ENCODE measurements around the gene CRYL1.

The CRYL1 gene

DNA sequence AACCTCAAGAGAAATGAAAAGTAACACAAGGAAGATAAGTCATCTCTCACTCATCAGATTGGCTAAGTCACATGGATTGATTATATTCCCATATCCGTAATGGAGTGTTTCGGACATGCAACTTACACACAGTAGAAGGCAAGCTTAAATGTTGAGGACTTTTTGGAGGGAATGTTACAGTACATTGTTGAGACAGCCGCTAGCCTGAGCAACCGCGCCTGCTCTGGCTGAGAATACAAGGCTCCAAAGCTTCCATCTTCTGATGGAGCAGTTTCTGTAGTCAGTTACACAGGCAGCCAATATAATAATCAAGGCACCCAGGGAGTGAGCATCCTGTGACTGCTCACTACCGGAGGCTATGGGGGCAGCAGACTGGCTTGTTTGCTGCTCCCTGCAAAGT is 1.0 kb upstream of the CRYL1 start:
- no peak for DNase-seq

DNA sequence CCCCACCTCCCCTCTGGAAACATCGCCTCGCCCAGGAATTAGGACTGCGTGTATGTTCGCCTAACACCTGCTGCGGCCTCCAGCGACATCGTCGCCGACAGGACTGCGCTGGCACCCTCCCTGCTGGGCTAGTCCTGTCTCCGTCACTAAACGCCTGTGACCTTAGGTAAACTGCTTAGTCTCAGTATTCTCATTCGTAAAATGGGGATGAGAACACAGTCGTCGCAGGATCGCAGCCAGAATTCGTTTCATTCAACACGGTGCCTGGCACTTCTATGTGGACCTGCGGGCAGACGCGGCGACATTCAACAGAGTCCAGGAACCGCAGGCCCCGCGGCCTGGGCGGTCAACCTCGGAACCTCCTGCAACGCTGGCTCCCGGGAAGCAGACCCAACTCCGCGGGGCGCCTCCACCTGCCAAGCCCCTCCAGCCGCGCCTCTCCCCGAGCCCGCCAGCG is 485 bp downstream of the CRYL1 start:
- DNase-seq: peak; percentile 9

DNA sequence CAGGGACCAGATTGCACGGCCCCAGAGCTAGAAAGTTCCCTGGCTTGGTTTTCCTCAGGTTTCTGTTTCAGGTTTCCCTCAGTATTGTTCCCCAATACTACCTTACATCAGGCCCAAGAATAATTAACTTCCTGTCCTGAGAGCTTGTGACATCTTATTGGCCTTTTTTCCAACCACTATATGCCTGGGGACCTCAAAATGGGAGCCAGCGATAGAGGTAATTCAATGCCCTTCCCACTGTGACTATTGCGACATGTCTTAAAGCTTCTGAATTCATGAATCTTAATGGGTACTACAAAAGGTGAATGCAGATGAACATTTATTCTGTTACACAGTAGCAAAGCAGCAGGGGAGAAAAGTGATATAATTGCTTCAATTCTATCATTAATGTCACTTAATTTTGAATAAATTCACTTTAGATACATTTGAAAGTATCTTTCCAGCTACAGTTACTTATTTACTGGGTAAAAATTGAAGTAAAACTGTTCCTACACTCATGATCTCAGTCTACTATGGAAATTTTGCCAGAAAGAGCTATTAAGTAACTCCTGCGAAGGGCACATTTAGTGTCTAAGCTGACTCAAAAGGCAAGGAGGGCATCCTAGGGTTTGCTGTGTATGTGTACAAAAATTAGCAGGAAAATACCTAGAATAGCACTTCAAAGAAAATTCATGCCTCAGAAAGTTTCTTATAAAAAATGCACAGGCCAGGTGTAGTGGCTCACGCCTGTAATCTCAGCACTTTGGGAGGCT is 4.1 kb downstream of the CRYL1 start:
- DNase-seq: no peak

DNA sequence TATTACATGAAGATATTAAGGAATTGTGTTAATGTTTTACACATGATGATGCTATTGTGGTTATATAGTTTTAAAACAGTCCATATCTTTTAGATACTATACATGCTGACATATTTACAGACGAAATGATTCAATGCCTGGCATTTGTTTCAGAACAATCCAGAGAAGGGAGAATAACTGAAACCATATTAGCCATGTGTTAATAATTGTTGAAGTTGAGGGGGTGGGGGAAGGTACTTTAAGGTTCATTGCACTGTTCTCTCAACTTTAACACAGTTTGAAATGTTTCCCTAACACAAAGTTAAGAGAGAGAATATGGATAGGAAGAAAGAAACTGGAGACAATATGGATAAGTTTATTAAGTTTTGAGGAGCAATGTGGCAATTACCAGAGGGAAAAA is 5.8 kb downstream of the CRYL1 start:
- no peak for DNase-seq

DNA sequence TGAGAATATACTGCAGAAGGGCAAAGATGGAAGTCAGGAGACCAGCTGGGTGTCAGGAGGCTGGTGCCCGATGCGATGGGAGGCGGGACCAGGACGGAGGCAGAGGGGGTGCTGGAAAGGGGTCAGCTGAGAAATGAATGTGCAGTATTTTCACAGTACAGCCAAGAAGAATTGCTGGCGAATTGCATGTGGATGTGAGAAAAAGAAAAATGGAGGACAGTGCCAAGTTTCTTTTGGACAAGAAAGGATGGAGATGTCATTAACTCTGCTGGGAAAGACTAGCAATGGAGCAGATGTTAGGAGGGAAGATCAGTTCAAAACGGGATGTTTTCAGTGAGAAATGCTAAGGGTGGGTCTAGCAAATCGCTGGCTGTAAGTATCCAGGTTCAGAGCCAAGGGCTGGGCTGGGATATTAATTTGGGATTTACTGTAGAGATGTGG is 7.0 kb downstream of the CRYL1 start:
- DNase-seq: no peak

DNA sequence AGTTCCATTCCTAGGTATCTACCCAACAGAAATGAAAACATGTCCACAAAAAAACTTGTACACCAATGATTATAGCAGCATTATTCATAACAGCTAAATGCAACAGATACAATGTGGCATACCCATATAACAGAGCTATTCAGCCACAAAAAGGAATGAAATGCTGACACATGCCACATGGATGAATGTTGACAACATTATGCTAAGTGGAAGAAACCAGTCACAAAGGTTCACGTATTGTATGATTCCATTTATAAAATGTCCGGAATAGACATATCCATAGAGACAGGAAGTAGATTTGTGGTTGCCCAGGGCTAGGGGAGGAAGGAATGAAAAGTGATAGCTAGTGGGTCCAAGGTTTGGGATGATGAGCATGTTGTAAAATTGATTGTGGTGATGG is 10.8 kb downstream of the CRYL1 start:
- no peak for DNase-seq

DNA sequence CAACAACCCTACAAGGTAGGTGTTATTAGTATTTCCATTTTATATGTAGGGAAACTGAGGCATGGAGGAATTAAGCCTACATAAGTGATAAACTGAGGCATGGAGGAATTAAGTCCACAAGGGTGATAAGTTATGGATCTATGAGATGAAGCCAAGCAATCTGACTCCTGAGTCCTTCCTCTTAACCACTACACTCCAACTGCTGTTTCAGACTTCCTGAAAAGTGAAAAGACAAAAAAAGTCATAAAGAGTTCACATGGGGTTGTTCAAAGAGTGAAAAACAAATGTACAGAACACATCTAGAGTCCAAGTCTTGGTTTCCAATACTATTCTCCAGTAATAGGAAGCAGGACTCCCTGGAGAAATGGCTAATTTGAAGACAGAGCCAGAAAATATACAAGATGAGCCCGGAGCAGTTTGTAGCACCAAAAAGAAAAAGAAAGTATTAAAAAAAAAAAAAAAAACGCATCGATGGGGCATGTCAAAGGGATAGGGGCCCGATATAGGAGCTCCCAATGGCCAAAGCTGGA is 12.1 kb downstream of the CRYL1 start:
- DNase-seq: no peak

DNA sequence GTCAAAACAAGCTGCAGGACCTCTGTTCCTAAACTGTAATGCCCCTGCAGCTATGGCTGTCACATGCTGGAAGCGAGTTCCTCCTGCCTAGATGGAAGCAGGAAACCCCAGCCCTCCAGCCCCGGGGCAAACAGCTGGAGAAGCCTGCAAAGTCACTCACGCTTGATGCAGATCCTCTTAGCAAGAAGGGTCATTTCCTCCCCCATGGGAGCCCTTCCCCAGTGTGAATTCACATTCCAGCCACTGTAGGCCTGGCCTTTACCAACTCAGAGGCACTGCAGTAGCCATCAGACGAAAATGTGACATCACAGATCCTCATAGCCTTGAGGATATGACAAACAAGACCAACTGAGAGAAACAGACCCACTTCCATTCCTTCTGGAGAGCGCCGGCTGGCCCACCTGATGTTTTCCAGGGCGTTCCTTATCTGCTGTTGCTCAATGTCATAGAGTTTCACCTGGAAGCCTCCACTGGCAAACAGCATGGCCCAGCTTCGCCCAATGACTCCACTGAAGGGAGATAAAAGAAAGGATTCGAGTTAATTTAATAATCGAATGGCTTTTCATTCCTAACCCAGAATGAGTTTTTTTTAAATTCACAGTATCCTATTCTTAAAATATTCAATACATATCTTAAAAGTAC is 13.5 kb downstream of the CRYL1 start:
- DNase-seq: no peak

DNA sequence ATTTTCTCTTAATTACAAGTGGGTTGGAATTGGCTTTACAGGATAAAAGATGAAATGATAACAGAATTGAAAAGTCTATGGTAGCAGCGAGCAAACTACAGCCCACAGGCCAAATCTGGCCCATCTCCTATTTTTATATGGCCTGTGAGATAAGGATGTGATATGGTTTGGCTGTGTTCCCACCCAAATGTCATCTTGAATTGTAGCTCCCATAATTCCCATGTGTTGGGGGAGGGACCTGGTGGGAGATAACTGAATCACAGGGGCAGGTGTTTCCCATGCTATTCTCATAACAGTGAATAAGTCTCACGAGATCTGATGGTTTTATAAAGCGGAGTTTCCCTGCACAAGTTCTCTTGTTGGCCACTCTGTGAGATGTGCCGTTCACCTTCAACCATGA is 19.0 kb downstream of the CRYL1 start:
- DNase-seq: no peak

DNA sequence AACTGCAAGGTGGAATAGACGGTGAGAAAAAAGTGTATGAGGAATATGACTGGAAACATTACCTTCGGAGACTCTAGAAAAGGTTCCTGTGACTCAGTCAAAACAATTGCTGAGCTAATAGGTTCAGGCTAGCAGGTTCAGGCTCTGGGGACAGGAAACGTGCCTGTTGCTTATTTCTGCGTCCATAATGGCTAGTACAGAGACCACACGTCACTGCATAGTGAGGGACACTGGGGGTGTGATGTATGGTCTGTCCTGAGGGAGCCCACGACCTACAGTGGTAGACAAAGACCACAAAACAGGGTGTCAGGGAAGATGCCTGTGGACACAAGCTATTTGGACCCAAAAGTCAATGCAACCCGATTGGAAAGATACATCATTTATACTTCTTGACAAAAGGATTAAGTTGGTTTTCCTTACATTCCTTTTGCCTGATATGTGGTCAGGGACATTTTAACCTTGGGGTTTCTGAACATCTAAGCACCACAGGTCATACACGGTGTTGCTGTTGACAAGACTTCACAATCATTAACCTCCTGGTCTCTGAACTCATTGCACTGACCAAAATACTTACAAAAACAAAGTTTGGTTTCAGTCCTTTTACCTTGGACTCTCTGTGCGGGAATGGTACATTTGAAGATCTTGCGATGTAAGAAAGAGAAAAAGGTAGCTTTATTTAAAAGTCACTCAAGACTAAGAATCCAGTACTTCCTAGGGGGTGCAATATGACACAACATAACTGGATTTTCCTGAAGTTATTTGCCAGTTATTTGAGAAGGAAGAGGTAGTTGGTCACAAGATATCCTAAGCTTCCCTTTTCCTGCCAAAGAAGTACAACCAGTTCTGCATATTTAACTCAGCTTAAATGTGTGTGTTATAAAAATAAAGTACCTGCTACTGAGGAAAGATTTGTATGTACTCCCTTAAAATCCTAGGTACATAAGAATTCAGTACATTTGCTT is 20.0 kb downstream of the CRYL1 start:
- DNase-seq: no peak

DNA sequence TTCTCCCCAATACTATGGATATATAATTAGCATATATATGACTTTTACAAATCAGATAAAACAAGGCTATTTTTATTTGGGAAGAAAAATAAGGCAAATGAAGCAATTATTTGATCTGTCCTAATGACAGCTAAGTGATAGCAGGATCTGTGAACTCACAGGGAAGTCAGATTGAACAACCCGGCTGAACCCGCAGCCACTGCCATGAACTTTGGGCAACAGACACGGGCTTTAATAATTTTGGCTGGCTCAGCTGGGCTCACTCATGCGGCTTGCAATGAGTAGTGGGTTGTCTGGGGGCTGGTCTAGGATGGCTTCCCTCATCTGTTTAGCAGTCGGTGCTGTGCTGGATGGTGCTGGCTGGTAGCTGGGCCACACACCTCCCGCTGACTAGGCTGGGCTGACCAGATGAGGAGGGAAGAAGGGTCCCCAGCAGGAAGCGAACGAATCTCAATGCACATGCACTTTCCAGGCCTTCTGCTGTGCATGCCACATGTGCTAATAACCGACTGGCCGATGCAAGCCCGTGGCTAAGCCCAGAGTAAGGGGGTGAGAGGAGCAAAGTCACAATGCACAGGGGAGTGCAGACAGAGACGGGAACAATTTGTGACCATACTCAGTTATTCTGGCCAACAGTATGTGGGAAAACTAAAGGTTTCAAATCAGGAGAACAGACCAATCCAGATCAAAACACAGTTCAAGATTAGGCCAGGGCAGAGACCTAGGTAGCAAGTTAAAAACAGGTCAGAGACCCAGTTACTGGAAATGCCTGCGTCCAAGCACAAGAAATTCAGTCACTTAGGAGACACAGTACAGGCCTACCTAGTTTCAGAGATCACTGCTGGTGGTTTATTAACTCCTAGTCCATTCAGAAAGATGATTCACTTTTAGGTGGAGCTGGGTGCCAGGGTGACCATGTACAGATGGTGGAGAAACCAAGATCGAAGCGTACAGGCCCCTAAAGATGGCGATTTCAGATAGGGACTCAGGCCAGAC is 22.3 kb downstream of the CRYL1 start:
- no peak for DNase-seq

DNA sequence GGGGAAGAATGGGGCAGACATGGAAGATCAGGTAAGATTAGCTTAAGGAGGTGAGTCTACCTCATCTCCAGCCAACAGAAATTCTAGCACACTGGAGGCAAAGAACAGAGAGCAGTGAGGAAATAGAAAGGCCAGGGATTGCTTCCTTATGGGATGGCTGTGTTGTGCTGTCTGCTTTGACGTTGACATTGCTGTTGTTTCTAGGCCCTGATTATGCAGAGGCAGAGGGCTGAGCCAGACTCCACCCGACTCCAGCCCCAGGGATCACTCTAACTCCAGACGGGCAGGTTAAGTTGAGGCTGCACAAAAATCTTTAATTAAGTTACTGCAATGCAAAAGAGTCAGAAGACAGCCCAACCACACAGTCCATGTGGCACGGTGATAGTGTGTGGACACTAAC is 24.1 kb downstream of the CRYL1 start:
- no peak for DNase-seq

DNA sequence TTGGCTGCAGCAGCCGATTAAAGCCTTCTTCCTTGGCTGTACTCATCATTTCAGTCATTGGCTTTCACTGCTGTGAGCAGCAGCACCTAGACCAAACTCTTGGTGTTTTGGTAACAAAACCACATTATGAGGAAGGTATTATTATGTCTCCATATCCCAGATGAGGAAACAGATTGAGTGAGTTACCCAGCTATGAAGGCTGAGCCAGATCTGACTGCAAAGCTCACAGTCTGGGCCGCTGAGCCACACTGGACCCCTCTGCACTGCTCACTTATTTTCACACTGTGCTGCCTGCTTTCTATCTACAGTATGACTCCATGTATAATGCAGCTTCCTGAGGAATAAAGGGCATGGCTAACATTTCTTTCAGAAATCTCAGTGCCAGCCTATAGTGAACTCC is 24.5 kb downstream of the CRYL1 start:
- DNase-seq: no peak

DNA sequence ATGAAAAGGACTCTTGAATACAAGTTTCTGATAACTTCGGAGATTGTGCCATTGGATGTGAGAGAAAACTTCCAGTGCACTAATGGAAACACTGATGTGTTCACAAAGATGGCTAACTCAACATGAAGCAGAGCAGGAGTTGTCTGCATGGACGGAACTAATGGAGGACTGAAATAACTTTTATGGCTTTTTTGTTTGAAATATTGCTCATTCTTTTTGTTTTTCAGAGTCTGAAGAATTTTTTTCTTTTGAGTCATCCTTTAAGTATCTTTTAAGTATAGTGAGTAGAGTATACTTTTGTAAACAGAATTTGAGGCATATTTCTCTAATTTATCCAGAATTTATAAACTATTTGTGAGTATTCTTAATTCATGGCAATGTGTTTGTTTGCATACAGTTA is 25.7 kb downstream of the CRYL1 start:
- no peak for DNase-seq

DNA sequence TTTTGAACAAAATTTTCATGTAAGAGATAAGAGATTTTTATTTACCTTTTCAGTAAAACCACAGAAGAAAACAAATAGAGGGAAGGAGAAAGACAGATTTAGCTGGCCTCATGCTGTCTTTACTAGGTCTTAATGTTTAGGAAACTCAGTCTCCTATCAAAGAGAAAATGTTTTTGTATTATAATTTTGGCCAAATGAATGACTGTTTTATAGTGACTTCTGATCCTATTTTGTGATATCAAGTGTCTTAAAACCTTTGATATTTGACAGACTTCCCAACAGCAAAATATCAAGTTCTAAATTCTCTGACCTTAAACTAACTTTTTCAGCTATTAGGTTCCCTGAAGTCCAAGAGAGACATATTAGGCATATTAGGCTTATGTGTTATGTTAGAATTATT is 27.0 kb downstream of the CRYL1 start:
- no peak for DNase-seq

DNA sequence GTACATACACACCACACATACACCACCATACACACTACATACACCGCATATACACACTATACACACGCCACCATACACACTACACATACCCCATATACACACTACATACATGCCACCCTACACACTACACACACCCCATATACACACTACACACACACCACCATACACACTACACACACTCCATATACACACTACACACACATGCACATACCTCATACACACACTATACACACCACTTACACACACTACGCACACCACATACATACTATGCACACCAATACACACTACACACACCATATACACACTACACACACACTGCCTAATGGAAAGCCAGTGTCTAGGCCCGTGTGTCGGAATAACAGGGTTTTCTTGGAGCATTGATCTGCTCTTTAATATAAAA is 27.5 kb downstream of the CRYL1 start:
- no peak for DNase-seq

DNA sequence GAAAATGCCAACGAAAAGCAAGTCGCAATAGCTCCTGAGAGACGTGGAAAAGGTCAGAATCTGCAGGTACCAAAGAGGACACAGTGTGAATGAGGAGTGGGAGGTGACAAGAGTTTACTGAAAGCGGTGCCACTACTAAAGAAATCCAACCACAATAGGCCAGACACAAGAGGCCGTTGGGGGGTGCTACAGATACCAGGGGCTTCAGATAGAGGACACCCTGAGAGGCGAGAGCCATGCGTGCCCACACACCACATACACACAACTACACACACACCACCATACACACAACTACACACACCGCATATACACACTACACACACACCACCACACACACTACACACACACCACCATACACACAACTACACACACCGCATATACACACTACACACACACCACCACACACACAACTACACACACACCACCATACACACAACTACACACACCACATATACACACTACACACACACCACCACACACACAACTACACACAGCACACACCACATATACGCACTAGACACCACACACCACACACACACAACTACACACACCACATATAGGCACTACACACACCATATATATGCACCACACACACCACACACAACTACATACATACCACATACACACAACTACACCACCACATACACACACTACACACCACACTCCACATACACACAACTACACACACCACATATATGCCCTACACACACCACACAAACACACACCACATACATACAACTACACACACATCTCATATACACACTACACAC is 28.5 kb downstream of the CRYL1 start:
- DNase-seq: no peak

DNA sequence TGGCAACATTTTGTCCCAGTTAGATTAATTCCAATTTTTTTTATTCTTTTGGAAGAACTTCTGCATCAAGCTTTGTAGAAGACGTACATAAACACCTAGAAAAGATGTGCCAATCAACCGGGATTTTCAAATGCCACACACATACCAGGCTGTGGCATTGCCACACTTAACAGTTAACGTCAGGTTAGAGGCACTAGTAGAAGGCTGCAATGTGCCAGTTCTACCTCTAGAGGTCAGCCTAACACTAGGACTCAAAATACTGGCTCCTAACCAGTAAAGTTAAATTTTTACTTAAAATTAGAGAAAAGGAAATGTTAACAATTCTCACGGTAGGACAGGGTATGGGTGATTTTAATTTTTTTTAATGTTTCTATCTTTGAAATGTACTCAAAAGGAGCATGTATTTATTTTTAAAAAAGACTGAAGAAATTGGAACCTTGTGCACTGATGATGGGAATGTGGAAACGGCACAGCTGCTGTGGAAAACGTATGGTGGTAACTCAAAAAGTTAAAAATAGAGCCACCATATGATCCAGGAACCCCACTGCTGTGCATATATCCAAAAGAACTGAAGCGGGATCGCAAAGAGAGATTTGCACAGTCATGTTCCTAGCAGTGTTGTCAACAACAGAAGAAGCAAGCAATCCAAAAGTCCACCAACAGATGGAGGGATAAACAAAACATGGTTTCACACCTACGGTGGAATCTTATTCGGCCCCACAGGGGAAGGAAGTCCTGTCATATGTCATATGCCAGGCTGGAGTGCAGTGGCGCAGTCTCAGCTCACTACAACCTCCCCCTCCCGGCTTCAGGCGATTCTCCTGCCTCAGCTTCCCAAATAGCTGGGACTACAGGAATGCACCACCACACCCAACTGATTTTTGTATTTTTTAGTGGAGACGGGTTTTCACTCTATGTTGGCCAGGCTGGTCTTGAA is 30.3 kb downstream of the CRYL1 start:
- DNase-seq: peak; percentile 55

DNA sequence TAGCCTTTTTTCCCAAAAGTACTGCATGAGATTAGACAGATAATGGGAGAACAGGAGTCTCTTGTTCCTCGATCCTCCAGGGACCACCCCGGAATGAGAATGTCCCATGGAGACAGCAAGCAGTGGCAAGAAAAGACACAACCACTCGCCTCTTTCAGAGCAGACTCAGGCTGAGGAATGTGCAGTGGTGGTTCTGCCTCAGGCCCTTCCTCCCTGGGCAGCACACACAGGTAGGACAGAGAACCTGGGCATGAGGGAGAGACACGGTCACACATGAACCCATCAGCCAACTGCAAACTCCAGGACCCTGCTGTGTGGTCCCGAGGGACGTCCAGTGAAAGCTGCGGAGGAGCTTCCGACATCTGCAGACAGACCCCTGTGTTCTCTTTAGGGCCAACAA is 31.0 kb downstream of the CRYL1 start:
- no peak for DNase-seq

DNA sequence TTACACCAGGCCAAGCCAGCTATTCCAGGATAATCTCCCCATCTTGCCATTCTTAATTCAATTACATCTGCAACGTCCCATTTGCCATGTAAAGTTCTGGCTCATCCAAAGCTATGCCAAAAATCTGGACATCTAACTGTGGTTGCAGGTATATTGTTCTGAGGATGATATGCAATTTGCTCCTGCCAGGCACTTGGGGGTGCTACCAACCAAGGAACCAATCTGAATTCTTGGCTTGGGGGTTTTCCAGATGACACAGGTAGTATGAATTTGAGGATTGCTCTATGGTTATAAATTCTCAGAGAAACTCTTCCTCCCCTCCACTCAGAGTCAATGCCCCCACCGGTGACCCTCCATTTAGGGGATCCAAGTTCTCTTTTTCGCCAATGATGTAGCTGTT is 33.0 kb downstream of the CRYL1 start:
- peak; percentile 23 for DNase-seq

All from activated CD4-positive, alpha-beta T cell treated with anti-CD3 and anti-CD28 coated beads, Interleukin-2, amount 50 U/mL, for 1 hour (primary cell).